NOMO-1 treated with dmso at 0.1 percent for 144 hours (cell line): ENCODE results near the gene TMEM272.

ENCODE experiments used
- DNase-seq: peaks from one replicate; lab custom pipeline; 2025; ENCODE audit not compliant: unreplicated experiment; lab: John Stamatoyannopoulos, UW

TMEM272 gene

GRCh38 chr13:51806566-51806965 is 38.4 kb downstream of the TMEM272 start:
- DNase-seq, result no peak

DNA sequence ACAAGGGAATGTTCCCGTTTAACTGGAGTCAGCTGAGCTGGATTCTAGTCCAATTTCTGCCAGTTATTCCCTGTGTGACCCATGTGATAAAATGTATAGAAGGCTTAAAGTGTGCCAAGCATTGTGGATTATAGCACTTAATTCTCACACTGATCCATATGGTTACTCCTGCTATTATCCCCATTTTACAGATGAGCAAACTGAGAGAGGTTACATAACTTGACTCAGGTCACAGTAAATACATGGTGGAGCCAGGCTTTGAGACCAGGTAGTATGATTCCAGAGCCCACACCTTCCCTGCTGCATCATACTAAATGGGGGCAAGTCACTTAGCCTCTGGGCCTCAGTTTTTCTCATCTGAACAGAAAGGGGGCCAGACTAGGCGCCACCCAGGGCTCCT is 39.1 kb downstream of the TMEM272 start:
- DNase-seq, result no peak

- DNase-seq, result no peak
These were observed 39.7 kb downstream of the TMEM272 start for GRCh38 chr13:51805313-51805712.

GRCh38 chr13:51804295-51805172 is 40.4 kb downstream of the TMEM272 start:
- DNase-seq, result no peak

- peak; percentile 86 for DNase-seq
These were observed 41.3 kb downstream of the TMEM272 start, which contains the start of gene DHRS12 for GRCh38 chr13:51803422-51804294. TSS of gene DHRS12 (minus strand) at chr13:51804163. CDS start at chr13:51799659, 4,504 bp downstream.

DNA sequence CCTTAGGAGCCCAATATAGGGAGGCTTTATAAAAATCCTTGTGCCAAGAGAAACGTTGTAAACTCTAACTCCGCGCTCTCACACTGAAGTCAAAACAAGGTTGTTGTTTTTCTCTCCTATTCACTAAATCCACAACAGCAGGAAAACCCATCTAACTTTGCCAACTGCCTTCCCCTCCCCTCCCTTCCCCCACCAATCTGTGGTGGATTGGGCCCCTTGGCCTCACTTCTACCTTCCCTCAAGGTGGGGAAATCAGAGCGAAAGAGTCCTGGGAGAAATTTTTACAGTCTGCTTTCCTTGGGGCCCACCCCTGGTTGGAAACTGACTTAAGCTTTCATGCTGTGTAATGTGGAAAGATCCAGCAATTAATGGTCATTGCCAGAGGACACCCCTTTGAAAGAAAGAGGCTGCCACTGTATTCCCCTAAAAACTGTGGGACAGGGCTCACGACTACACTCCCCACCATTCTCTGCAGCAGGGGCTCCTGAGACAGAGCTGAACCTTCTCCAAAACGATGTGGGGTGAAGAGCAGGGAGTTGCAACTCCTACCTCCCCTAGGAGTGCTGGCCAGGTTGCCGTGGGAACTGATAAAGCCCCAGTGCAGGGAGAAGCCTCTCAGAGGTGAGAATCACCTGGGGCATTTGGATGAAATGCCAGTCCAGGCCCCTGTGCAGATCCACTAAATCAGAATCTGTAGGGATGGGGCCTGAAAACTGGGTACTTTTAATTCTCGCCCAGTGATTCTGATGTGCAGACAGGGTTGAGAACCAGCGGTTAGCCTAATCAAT is 42.2 kb downstream of the TMEM272 start:
- no peak for DNase-seq

DNA sequence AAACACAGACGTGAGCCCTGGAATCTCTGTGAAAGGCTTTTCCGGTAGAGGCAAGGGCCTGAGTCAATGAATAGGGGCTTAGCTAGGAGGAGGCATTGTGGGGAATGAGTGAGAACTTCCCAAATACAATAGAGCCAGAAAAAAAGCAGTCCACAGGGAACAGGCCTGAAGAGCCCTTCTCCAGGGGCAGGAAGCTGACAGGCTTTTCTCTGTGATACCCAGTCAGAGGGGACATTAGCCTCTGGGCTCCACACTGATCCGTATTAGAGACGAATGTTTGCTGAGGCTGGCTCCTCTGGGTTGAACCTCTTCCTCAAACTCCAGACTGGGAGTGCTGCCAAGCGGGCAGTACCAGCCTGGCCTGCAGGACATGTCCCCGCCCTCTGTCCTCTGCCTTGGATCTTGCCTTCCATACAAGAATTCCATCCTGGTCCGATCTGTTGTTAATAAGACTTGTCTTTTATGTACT is 43.3 kb downstream of the TMEM272 start:
- no peak for DNase-seq

DNA sequence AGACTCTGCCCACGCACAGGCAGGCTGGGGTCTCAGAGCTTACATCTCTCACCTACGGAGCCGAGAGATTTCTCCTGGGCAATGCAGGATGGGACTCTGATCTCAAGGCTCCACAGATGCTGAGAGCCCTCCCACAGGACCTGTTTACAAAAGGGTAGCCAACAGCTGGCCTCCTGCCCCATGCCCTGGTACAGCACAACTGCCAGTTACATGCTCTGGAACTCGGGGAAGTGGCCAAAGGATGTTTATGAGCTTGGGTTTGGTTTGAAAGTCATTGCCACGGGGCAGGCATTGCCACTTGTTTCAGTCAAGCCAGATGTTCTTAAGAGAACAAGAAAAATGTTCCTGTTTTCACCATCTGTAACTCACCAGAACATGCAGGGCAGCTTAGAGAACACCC is 44.5 kb downstream of the TMEM272 start:
- DNase-seq, result no peak

DNA sequence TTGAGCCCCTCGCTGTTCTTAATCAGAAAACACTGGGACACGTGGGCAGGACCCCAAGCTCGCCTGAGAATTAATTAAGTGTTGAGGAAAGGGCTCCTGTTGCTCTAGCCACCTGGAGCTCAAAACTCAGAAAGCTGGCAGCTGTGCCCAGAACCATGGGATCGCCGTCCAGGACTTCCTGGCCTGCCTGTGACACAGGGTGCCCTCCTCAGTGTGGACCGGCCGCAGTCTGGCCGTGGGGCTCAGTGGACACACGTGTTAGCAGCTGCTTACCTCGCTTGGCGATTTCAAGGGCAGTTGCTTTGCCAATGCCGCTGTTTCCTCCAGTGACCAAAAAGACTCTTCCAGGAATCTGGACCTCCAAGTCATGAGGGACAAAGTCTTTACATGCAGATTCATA is 45.7 kb downstream of the TMEM272 start:
- DNase-seq, result no peak

- no peak for DNase-seq
These were observed 47.1 kb downstream of the TMEM272 start for GRCh38 chr13:51797664-51798488.

GRCh38 chr13:51796546-51796945 is 48.4 kb downstream of the TMEM272 start:
- no peak for DNase-seq

DNA sequence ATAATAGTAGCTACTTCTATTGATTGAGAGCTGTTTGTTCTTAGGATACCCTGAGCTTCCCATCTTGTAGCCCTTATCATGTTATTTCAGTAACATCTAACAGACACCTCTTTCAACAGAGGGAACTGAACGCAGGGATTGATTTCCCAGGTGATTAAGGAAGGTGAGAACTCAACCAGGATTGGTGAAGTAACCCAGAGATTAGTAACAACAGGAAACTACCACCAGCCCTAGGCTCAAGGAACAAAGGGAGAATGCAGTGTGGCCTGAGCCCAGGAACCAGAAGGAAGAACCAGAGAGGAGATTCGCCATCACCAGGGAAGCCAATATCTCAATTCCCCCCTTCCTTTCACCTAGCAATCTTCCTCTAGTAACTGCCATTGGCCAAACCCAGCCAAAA is 49.6 kb downstream of the TMEM272 start:
- DNase-seq, result no peak

DNA sequence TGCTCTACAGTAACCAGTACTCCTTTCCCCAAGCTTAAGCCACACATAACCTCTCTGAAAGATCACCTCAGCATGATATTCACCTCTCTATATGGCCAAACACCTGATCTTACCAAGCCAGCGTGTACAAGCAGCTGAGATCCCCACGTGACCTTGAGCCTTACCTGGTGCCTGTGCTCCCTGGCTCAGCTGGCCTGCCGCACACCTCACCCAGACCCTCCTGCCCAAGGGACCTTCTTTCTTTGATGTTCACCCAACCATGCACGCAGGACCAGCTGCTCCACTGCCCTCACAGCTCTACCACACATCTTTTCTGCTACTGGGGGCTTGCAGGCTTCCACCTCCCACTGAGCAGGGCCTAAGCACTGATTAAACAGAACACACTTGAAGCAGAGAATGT is 50.0 kb downstream of the TMEM272 start:
- no peak for DNase-seq

GRCh38 chr13:51793570-51794271 is 51.3 kb downstream of the TMEM272 start:
- DNase-seq, result peak; percentile 87

GRCh38 chr13:51786425-51787265 is 58.3 kb downstream of the TMEM272 start:
- DNase-seq, result no peak

DNA sequence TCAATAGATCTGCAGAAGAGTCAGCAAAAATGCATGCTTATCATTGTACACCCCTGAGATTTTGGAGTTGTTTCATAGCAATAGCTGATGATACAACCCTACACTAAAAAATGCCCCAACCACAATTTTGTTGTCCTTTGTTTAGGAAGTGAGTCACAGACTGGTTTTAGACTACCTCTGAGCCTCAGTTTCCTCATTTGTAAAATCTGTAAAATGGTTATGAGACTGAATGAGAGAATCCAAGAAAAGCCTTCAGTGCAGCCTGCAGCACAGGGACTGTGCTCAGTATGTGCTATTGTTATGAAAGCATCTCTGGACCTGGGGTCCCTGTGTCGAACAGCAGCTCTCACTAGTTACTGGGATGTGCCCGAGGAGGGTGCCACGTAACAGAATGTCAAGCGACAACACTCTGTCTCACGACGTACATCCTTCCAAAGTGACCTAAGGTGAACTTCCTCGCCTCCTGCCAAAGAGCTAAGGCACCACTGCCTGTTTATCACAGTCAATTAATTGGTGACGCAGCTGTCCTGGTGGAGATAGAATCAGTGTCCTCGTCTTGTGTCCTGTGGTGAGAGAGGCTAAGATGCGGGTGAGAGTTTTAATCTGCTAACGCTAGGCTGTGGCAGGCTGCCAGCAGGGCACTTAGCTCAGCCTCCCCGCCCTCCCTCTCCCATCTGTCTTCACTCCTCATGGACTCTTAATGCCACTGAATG is 59.1 kb downstream of the TMEM272 start:
- DNase-seq, result no peak

DNA sequence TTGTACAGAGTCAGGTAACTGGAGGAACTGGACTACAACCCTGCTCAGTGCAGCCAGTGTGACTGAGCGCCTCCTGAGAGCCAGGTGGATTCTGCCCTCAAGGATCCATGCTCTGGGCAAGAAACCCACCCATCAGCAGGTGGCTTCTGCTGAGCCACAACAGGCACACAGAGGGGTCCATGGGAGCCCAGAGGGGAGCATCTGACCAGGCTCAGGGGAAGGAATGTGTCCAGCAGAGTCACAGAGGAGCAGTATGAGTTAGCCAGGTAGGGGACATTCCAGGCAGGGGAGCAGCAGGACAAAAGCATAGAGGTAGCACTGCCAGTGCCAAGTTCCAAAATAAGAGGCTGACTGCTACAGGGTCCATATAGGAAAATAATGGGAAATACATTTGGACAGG is 60.9 kb downstream of the TMEM272 start:
- DNase-seq, result no peak
